ENCODE measurements around the gene UTP4. TPM values are rescaled to one million over a fixed set of nuclear protein-coding genes. Genes with fewer than 3 reads are reported as not detected.

UTP4 gene
- total and polyA plus RNA-seq, 11 donors = 11.8 to 38.2 (median 28.3) TPM

DNA sequence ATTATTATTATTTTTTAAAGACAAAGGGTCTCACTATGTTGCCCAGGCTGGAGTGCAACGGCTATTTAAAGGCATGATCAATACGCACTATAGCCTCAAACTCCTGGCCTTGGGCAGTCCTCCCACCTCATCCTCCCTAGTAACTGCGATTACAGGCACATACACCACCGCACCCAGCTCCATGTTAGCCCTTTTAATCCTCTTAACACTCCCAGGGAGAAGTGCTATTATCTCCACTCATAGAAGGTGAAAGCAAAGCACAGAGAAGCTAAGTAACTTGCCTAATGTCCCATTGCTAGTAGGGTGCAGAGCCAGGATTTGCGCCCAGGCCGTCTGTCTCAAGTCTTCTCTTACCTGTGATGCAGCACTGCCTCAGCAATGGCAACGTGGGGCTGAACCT is 22.0 kb upstream of the UTP4 start:
- TF ChIP-seq, protein P1, sequence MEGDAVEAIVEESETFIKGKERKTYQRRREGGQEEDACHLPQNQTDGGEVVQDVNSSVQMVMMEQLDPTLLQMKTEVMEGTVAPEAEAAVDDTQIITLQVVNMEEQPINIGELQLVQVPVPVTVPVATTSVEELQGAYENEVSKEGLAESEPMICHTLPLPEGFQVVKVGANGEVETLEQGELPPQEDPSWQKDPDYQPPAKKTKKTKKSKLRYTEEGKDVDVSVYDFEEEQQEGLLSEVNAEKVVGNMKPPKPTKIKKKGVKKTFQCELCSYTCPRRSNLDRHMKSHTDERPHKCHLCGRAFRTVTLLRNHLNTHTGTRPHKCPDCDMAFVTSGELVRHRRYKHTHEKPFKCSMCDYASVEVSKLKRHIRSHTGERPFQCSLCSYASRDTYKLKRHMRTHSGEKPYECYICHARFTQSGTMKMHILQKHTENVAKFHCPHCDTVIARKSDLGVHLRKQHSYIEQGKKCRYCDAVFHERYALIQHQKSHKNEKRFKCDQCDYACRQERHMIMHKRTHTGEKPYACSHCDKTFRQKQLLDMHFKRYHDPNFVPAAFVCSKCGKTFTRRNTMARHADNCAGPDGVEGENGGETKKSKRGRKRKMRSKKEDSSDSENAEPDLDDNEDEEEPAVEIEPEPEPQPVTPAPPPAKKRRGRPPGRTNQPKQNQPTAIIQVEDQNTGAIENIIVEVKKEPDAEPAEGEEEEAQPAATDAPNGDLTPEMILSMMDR (IDR thresholded peaks at IDR 0.05) = no peak
- TF ChIP-seq POLR2A (IDR thresholded peaks at IDR 0.05) = no peak
- H3K27ac ChIP-seq = no peak overlapping the region
- H3K4me1 ChIP-seq = peaks cover 0 to 47% (median 26%) of the 10 kb centered on the region in 12 donors
- intact Hi-C loops (cut with DNase I) = loop anchor here in 3 of 10 donors (10.0 kb wide), 3 partner anchors 126 to 576 kb away; partner anchors contain the start of gene ZFP90 (in 1 of the 3)
- DNase-seq (no peak), ATAC-seq (no peak)
- H3K4me3 ChIP-seq = no peak overlapping the region
- 91 to 96% (median 95%) methylated on average over 7 of the region's 7 CpGs for WGBS, 4 donors
- peaks cover 0 to 20% (median 0%) of the 10 kb centered on the region in 9 donors for H3K27me3 ChIP-seq
- H3K9me3 ChIP-seq = no peaks in the 10 kb centered on the region
- peaks cover 0 to 46% (median 20%) of the 10 kb centered on the region in 9 donors for H3K36me3 ChIP-seq

GRCh38 chr16:69111216-69111875 is 21.1 kb upstream of the UTP4 start:
- H3K9me3 ChIP-seq = no peaks in the 10 kb centered on the region
- TF ChIP-seq, protein P1 (IDR thresholded peaks at IDR 0.05) = no peak
- no peak for TF ChIP-seq POLR2A (IDR thresholded peaks at IDR 0.05)
- peaks cover 0 to 15% (median 0%) of the 10 kb centered on the region in 9 donors for H3K27me3 ChIP-seq
- DNase-seq (no peak), ATAC-seq (no peak)
- peaks cover 0 to 51% (median 29%) of the 10 kb centered on the region in 9 donors for H3K36me3 ChIP-seq
- peaks cover 0 to 43% (median 23%) of the 10 kb centered on the region in 12 donors for H3K4me1 ChIP-seq
- 74 to 82% (median 78%) methylated on average over 6 of the region's 6 CpGs for WGBS, 4 donors
- no peak overlapping the region for H3K27ac ChIP-seq
- H3K4me3 ChIP-seq = no peak overlapping the region
- intact Hi-C loops (cut with DNase I) = loop anchor here in 3 of 10 donors (10.0 kb wide), 3 partner anchors 127 to 577 kb away; partner anchors contain the start of gene ZFP90 (in 1 of the 3)

- Histone ChIP-seq H3K36me3 (peaks cover 0 to 54% (median 31%) of the 10 kb centered on the region in 9 donors), H3K4me1 (peaks cover 0 to 43% (median 24%) of the 10 kb centered on the region in 12 donors), H3K9me3 (no peaks in the 10 kb centered on the region), H3K4me3 (no peak overlapping the region), H3K27me3 (peaks cover 0 to 12% (median 0%) of the 10 kb centered on the region in 9 donors), H3K27ac (no peak overlapping the region)
- TF ChIP-seq, protein P1 (IDR thresholded peaks at IDR 0.05) = no peak
- no peak for TF ChIP-seq POLR2A (IDR thresholded peaks at IDR 0.05)
- DNase-seq (no peak), ATAC-seq (no peak)
- intact Hi-C loops (cut with DNase I) = loop anchor here in 3 of 10 donors (10.0 kb wide), 3 partner anchors 127 to 577 kb away; partner anchors contain the start of gene ZFP90 (in 1 of the 3)
- WGBS, 4 donors = 67 to 78% (median 74%) methylated on average over 5 of the region's 5 CpGs
These were observed 20.6 kb upstream of the UTP4 start for GRCh38 chr16:69111876-69112230.

Data from heart left ventricle (tissue), 16 donors.